Lung (tissue), 12 donors: ENCODE data around the gene ENGASE. TPM values are rescaled to one million over a fixed set of nuclear protein-coding genes. Genes with fewer than 3 reads are reported as not detected.

Source experiments
- ATAC-seq: fragments of 200-7000 bp; cut with Tn5 transposase; one replicate; pipeline ENCODE4 v1.9.1; 2020; ENCODE audit warnings: moderate number of reproducible peaks; ENCODE audit not compliant: insufficient read depth, low FRiP score
- DNase-seq, 3 donors: peaks; one replicate each; pipeline ENCODE4 v3.0.0-alpha.2; 2013 to 2017
- H3K27ac ChIP-seq, 2 donors: one replicate each; pipeline ENCODE4 v1.5.1; 2013; ENCODE audit warnings: mild to moderate bottlenecking in 2 of 2, moderate library complexity in 2 of 2, control low read depth in 1 of 2, inconsistent platforms in 1 of 2, low read depth in 1 of 2, low read length in 1 of 2
- H3K27me3 ChIP-seq, 3 donors: one replicate each; pipeline ENCODE4 v1.5.1; 2013; ENCODE audit warnings: low read length in 2 of 3; ENCODE audit not compliant: control insufficient read depth in 3 of 3, insufficient read depth in 3 of 3
- H3K36me3 ChIP-seq, 4 donors: one replicate each; pipeline ENCODE4 v1.5.1; 2013; ENCODE audit warnings: low read length in 4 of 4, mild to moderate bottlenecking in 1 of 4, moderate library complexity in 1 of 4; ENCODE audit not compliant: control insufficient read depth in 4 of 4, insufficient read depth in 4 of 4
- H3K4me1 ChIP-seq, 5 donors: one replicate each; pipeline ENCODE4 v1.5.1; 2013; ENCODE audit warnings: low read length in 5 of 5, mild to moderate bottlenecking in 2 of 5, moderate library complexity in 1 of 5; ENCODE audit not compliant: control insufficient read depth in 5 of 5, insufficient read depth in 5 of 5
- H3K4me3 ChIP-seq: one replicate; pipeline ENCODE4 v1.5.1; 2013; ENCODE audit warnings: mild to moderate bottlenecking, control low read depth, moderate library complexity
- H3K9ac ChIP-seq, 2 donors: one replicate each; pipeline ENCODE4 v1.5.1; 2013; ENCODE audit warnings: low read length in 2 of 2, control low read depth in 1 of 2; ENCODE audit not compliant: insufficient read depth in 1 of 2
- H3K9me3 ChIP-seq, 4 donors: one replicate each; pipeline ENCODE4 v1.5.1; 2013; ENCODE audit warnings: low read length in 3 of 4, mild to moderate bottlenecking in 1 of 4, moderate library complexity in 1 of 4; ENCODE audit not compliant: control insufficient read depth in 4 of 4, insufficient read depth in 3 of 4
- CTCF ChIP-seq: IDR thresholded peaks from 2 replicates; pipeline ENCODE4 v1.5.1; 2012; ENCODE audit warnings: mild to moderate bottlenecking; ENCODE audit errors: control extremely low read depth, extremely low read depth
- WGBS, 2 donors: extraction: QIAGEN DNeasy Blood & Tissue Kit; methylation state at CpG; one replicate each; pipeline ENCODE4 v1.1.7; 2013; 5-methylcytosine and 5-hydroxymethylcytosine counted together
- polyA plus RNA-seq, 2 donors: library from polyadenylated mRNA; stranded (reverse); fragments of 200-250 nt; gene quantifications; one replicate each; pipeline ENCODE4 v1.2.1, GENCODE V29; 2013
- total RNA-seq, 2 donors: library from RNA; depleted of rRNA in 1 of 2; stranded (reverse); fragments of >200 nt in 1 of 2; gene quantifications; one replicate each; pipeline ENCODE4 v1.2.1, GENCODE V29; 2014 to 2021
- donor health status: control.
- donor health status: control.
- donor health status: Bipolar disorder and iron deficiency.
- donor health status: healthy.
- donor health status: DM: yes; HTN: yes; CAD: no.

The ENGASE gene
- total and polyA plus RNA-seq, 4 donors: 19.0 to 45.7 (median 32.5) TPM

GRCh38 chr17:79093270-79093669, 18.6 kb downstream of the ENGASE start:
- H3K4me3 ChIP-seq: no peak overlapping the region
- H3K27ac ChIP-seq: no peak overlapping the region
- no peaks in the 10 kb centered on the region for H3K9me3 ChIP-seq
- no peaks in the 10 kb centered on the region for H3K4me1 ChIP-seq
- DNase-seq (no peak), ATAC-seq (no peak)
- no peaks in the 10 kb centered on the region for H3K36me3 ChIP-seq
- no peak for TF ChIP-seq CTCF
- 46% methylated on average over 8 of the region's 8 CpGs for WGBS, 2 donors
- H3K27me3 ChIP-seq: peaks cover 0 to 26% (median 8%) of the 10 kb centered on the region in 3 donors
- H3K9ac ChIP-seq: no peak overlapping the region

- H3K27ac ChIP-seq: no peak overlapping the region
- no peak for ATAC-seq
- peaks cover 0 to 31% (median 11%) of the 10 kb centered on the region in 3 donors for H3K27me3 ChIP-seq
- no peak for TF ChIP-seq CTCF
- H3K4me1 ChIP-seq: no peaks in the 10 kb centered on the region
- WGBS, 2 donors: 88% methylated on average over 16 to 17 of the region's 17 CpGs
- no peaks in the 10 kb centered on the region for H3K9me3 ChIP-seq
- DNase-seq: no peak
- H3K4me3 ChIP-seq: no peak overlapping the region
- no peaks in the 10 kb centered on the region for H3K36me3 ChIP-seq
- no peak overlapping the region for H3K9ac ChIP-seq
These were observed 19.6 kb downstream of the ENGASE start for GRCh38 chr17:79094261-79094660.

- no peak overlapping the region for H3K27ac ChIP-seq
- H3K27me3 ChIP-seq: peaks cover 0 to 31% (median 11%) of the 10 kb centered on the region in 3 donors
- H3K4me3 ChIP-seq: no peak overlapping the region
- 87 to 94% methylated on average over 15 of the region's 15 CpGs for WGBS, 2 donors
- H3K4me1 ChIP-seq: no peaks in the 10 kb centered on the region
- ATAC-seq: no peak
- H3K36me3 ChIP-seq: no peaks in the 10 kb centered on the region
- no peak overlapping the region for H3K9ac ChIP-seq
- no peaks in the 10 kb centered on the region for H3K9me3 ChIP-seq
- DNase-seq: no peak
- no peak for TF ChIP-seq CTCF
These were observed 20.9 kb downstream of the ENGASE start for GRCh38 chr17:79095345-79096055.

GRCh38 chr17:79096477-79096876, 21.9 kb downstream of the ENGASE start:
- peaks cover 0 to 5% (median 0%) of the 10 kb centered on the region in 5 donors for H3K4me1 ChIP-seq
- WGBS, 2 donors: 53 to 56% methylated on average over 16 of the region's 16 CpGs
- peaks cover 0 to 36% (median 11%) of the 10 kb centered on the region in 3 donors for H3K27me3 ChIP-seq
- no peak overlapping the region for H3K4me3 ChIP-seq
- TF ChIP-seq CTCF: no peak
- H3K36me3 ChIP-seq: no peaks in the 10 kb centered on the region
- ATAC-seq (no peak), DNase-seq (no peak)
- no peak overlapping the region for H3K9ac ChIP-seq
- no peaks in the 10 kb centered on the region for H3K9me3 ChIP-seq
- H3K27ac ChIP-seq: no peak overlapping the region
